AG09309 (cell line): ENCODE data around the gene FMNL1.

Experiments
- DNase-seq: peaks from one replicate; pipeline ENCODE4 v3.0.0-alpha.2; 2010; ENCODE audit warnings: low read depth
- H3K4me3 ChIP-seq: 2 replicates; pipeline ENCODE4 v1.5.1; 2011; ENCODE audit warnings: mild to moderate bottlenecking, low read depth, low read length, moderate library complexity; ENCODE audit not compliant: control insufficient read depth
- CTCF ChIP-seq: IDR thresholded peaks from 2 replicates; pipeline ENCODE4 v1.5.1; 2011; ENCODE audit warnings: mild to moderate bottlenecking, low read depth, low read length, inconsistent platforms; ENCODE audit not compliant: insufficient read depth, control insufficient read depth; ENCODE audit errors: missing control alignments

Gene FMNL1

GRCh38 chr17:45230787-45231480, 9.2 kb downstream of the FMNL1 start:
- no peak overlapping the region for H3K4me3 ChIP-seq
- no peak for DNase-seq
- no peak for TF ChIP-seq CTCF

GRCh38 chr17:45231481-45232116, 9.9 kb downstream of the FMNL1 start:
- DNase-seq = no peak
- H3K4me3 ChIP-seq = no peak overlapping the region
- TF ChIP-seq CTCF = no peak

GRCh38 chr17:45232514-45233422, 11.1 kb downstream of the FMNL1 start:
- no peak for TF ChIP-seq CTCF
- no peak overlapping the region for H3K4me3 ChIP-seq
- DNase-seq = no peak

- H3K4me3 ChIP-seq = no peak overlapping the region
- no peak for DNase-seq
These were observed 11.8 kb downstream of the FMNL1 start for GRCh38 chr17:45233423-45233924.

GRCh38 chr17:45234641-45235415, 13.1 kb downstream of the FMNL1 start:
- TF ChIP-seq CTCF = peak; percentile 18
- DNase-seq = no peak
- H3K4me3 ChIP-seq = no peak overlapping the region

More at GRCh38 chr17:45233423-45233924, 11.8 kb downstream of the FMNL1 start:
- no peak for TF ChIP-seq CTCF
